Measurements from ENCODE around the gene ZFAND4.
"Not testable (repeated sequence)": the region's sequence is repeated elsewhere in the genome, so short reads cannot be mapped to it uniquely, and the experiment has no call there.

Gene ZFAND4

GRCh38 chr10:45586028-45586824 lies 86.3 kb downstream of the ZFAND4 start:
- DNase-seq: no peak

GRCh38 chr10:45585131-45585530 lies 87.4 kb downstream of the ZFAND4 start:
- no peak for DNase-seq

GRCh38 chr10:45582386-45582781 lies 90.2 kb downstream of the ZFAND4 start:
- DNase-seq: no peak

GRCh38 chr10:45581582-45582385 lies 90.8 kb downstream of the ZFAND4 start:
- no peak for DNase-seq

GRCh38 chr10:45581216-45581549 lies 91.4 kb downstream of the ZFAND4 start:
- DNase-seq: no peak

GRCh38 chr10:45580371-45581215 lies 92.0 kb downstream of the ZFAND4 start:
- DNase-seq: no peak

GRCh38 chr10:45578384-45578971 lies 94.1 kb downstream of the ZFAND4 start:
- no peak for DNase-seq

GRCh38 chr10:45575966-45576597 lies 96.5 kb downstream of the ZFAND4 start:
- no peak for DNase-seq

GRCh38 chr10:45575032-45575761 lies 97.4 kb downstream of the ZFAND4 start:
- DNase-seq: not testable (repeated sequence)

GRCh38 chr10:45569471-45569870 lies 103.1 kb downstream of the ZFAND4 start:
- no peak for DNase-seq

- no peak for DNase-seq
These were observed 106.2 kb downstream of the ZFAND4 start for GRCh38 chr10:45566415-45566814.
